ENCODE results near the gene MTMR6.

GRCh38 chr13:25214491-25215252 lies 72.6 kb downstream of the MTMR6 start:
- no peak for TF ChIP-seq MAX (IDR thresholded peaks at IDR 0.05; ENCODE audit: low read depth)
- no peak for TF ChIP-seq FOXJ3 (CRISPR knock-in tag; IDR thresholded peaks at IDR 0.05)
- no peak for TF ChIP-seq RFX5 (IDR thresholded peaks at IDR 0.05; ENCODE audit: low read length)
- no peak for TF ChIP-seq CTCF (IDR thresholded peaks at IDR 0.05)
- no peak for TF ChIP-seq TAF1 (IDR thresholded peaks at IDR 0.05; ENCODE audit: borderline replicate concordance, low read depth, low read length)
- TF ChIP-seq ZBTB33 (IDR thresholded peaks at IDR 0.05; ENCODE audit: borderline replicate concordance, low read depth), result no peak
- no peak for TF ChIP-seq POLR2AphosphoS5 (IDR thresholded peaks at IDR 0.05; ENCODE audit: low read depth, low read length)
- TF ChIP-seq CHD2 (IDR thresholded peaks at IDR 0.05; ENCODE audit: low read length, partially characterized antibody), result no peak
- TF ChIP-seq RXRA (IDR thresholded peaks at IDR 0.05; ENCODE audit: borderline replicate concordance, low read depth), result no peak
- TF ChIP-seq RAD21 (IDR thresholded peaks at IDR 0.05; ENCODE audit: low read length), result no peak
- no peak for TF ChIP-seq SMC3 (IDR thresholded peaks at IDR 0.05; ENCODE audit: low read depth, low read length)

Measured in SK-N-SH (cell line).